GM12865 (cell line): ENCODE measurements around the gene PDRG1.

Experiments used
- DNase-seq: peaks from one replicate; pipeline ENCODE4 v3.0.0; 2010; ENCODE audit warnings: low read depth
- H3K4me3 ChIP-seq: 2 replicates; pipeline ENCODE4 v1.5.1; 2011; ENCODE audit warnings: mild to moderate bottlenecking, low read depth, low read length, control low read depth
- TF ChIP-seq, protein P1 (sequence below): IDR thresholded peaks from 2 replicates; pipeline ENCODE4 v1.5.1; 2011; ENCODE audit warnings: low read length, control low read depth, low read depth, inconsistent platforms; ENCODE audit not compliant: insufficient read depth; ENCODE audit errors: missing control alignments

PDRG1 gene

DNA sequence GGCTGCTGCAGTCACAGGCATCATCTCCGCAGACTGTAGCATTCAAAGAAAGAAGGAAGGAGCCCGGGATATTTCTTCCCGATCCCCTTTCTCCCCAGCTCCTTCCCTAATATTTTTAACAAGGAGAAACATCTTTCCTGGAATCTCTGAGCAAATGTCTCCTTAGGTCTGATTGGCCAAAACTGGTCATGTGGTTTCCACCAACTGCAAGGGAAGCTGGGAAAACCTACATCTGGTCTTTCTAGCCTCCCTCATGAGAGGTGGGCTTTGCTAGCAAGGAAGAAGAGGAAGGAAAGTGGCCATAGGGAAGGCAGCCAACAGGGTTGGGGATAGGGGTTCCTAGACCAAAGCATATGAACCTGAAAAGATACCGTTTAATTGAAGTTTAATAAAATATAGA, 35.1 kb downstream of the PDRG1 start:
- TF ChIP-seq, protein P1, sequence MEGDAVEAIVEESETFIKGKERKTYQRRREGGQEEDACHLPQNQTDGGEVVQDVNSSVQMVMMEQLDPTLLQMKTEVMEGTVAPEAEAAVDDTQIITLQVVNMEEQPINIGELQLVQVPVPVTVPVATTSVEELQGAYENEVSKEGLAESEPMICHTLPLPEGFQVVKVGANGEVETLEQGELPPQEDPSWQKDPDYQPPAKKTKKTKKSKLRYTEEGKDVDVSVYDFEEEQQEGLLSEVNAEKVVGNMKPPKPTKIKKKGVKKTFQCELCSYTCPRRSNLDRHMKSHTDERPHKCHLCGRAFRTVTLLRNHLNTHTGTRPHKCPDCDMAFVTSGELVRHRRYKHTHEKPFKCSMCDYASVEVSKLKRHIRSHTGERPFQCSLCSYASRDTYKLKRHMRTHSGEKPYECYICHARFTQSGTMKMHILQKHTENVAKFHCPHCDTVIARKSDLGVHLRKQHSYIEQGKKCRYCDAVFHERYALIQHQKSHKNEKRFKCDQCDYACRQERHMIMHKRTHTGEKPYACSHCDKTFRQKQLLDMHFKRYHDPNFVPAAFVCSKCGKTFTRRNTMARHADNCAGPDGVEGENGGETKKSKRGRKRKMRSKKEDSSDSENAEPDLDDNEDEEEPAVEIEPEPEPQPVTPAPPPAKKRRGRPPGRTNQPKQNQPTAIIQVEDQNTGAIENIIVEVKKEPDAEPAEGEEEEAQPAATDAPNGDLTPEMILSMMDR = no peak
- H3K4me3 ChIP-seq = no peak overlapping the region
- DNase-seq = no peak

DNA sequence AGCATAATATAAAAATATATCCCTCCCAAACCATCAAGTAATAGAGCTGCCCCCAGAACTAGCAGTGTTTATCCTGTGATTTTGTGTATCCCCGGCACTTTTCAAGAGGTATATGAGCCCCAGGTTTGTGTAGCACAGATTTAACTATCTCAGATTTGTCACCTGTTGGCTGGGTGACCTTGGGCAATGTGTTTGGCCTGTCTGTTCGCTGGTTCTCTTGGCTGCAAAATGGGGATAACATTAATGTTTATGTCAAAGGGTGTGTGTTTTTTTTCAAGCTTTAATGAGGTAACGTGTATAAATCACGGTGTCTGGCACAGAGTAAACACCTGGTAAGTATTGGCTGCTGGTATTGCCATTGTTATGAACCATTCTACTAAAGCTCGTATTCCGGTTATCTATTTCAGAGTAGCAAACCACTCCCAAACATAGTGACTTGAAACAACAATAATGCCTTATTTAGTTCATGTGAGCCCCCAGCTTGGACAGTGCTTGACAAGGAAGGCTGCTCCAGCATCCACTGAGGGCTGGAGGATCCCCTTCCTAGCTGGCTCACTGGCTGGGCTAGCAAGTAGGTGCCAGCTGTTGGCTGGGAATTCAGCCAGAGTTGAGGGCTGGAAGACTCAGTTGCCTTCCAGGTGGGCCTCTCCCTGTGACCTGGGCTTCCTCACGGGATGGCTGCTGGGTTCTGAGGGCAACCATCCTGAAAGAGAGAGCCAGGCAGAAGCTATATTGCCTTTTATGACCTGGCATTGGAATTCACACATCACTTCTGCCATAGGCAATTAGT, 36.2 kb downstream of the PDRG1 start:
- TF ChIP-seq, protein P1 = no peak
- DNase-seq = no peak
- no peak overlapping the region for H3K4me3 ChIP-seq

DNA sequence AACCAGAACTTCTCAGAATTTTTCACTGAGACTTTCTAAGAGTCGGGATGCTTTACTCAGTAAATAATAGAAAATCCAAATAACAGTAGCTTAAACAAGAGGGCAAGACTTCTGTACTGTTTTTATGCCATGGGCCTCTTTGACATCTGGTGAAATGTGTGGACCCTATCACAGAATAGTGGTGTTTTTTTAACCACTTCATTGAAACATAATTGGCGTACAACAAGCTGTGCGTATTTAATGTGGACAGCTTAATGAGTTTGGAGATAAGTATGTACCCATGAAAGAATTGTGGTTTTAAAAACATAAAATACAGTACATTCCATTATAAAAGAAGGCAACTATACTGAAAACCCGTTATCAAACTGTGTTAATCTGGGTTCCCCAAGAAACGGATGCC, 37.7 kb downstream of the PDRG1 start:
- H3K4me3 ChIP-seq = no peak overlapping the region
- TF ChIP-seq, protein P1 = no peak
- no peak for DNase-seq

DNA sequence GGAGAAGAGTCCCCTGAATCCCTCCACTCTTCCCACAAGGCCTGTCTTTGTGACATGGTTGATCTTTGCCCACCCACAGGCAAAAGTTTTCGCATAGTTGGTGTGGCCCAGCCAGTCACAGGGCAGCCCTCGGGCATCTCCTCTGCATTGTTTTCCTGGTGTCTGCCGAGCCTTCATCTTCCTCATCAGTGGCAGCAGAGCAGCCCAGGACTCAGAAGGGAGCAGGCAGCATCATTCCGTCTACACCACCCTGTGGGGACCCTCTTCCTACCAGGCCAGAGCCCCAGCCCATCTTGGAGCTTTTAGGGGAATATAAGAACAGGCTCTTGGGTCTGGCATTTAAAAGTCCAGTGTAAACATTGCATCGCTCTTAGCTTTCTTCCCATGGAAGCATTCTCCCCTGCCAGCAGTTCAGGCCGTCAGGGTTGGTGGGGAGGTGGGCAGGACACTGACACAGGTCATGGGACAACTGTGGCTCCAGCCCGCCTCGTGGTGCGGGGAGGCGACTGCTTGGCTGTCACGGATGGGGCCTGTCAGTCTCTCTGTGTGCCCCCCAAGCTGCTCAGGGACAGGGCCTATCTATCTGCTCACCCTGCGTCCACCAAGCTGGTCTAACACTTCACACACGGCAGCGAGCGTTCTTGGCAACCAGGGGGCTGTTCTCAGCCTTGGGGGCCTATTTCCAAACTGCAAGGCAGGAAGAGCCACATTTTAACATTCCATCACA, 38.3 kb downstream of the PDRG1 start:
- TF ChIP-seq, protein P1 = no peak
- no peak for DNase-seq
- H3K4me3 ChIP-seq = no peak overlapping the region

DNA sequence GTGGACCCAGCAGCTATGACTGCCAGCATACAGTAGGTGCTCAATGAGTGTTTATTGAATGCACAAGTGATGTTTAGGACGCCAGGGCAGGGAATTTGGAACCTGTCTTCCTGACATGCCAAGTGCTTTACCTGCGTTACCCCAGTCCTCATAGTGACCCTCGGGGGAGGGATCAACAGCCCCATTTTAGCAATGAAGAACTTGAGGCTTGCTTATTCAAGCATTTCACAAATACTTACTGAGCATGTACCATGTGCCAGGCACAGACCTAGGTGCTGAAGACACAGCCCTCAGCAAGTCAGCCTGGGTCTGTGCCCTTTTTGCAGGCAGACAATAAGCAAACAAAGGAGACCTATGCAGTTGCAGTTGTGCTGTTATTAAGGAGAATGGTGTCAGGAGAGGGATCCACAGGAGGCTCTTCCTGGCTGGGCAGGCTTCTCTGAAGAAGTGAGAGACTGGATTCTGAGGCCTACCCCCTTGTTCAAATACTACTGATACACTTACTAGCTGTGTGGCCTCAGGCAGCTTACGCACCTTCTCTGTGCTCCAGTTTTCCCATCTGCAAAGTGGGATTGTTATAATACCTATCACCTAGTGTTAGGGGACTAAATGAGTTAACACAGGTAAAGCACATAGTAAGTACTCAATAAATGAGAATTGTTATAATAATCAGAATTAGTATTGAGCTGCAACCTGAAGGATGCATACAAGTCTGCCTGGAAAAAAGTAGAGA, 41.6 kb downstream of the PDRG1 start:
- DNase-seq = no peak
- TF ChIP-seq, protein P1 = no peak
- no peak overlapping the region for H3K4me3 ChIP-seq

DNA sequence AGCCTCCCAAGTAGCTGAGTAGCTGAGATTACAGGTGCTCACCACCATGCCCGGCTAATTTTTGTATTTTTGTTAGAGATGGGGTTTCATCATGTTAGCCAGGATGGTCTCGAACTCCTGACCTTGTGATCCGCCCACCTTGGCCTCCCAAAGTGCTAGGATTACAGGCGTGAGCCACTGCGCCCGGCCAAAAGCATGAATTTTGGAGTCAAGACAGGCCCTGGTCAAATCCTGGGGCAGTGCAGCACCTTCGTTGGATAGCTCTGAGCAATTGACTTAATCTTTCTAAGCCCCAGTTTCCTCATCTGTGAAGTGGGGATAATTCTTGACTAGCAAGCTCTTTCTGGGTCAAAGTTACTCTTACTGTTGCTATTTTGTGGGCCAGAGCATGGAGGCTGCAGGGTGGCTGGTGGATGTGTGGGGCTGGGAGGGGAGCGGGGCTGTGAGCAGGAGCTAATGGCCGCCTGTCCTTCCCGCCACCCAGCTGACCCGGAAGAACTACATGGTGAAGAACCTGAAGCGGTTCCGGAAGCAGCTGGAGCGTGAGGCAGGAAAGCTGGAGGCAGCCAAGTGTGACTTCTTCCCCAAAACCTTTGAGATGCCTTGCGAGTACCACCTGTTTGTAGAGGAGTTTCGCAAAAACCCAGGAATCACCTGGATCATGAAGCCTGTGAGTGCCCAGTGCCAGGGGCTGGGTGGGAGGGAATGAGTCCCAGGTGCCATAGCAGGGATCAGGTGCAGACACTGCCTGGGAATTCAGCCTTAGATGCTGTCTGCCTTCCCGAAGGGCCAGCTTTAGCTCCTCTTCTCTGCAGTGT, 42.4 kb downstream of the PDRG1 start:
- TF ChIP-seq, protein P1 = no peak
- no peak for DNase-seq
- H3K4me3 ChIP-seq = no peak overlapping the region
